Stomach (tissue), 9 donors: ENCODE measurements around the gene TANGO2. TPM values are rescaled to one million over a fixed set of nuclear protein-coding genes. Genes with fewer than 3 reads are reported as not detected.
A peak's percentile ranks its signal among the peaks of the same experiment; 100 is the strongest.

Source experiments
- DNase-seq, 2 donors: peaks; one replicate each; pipeline versions ENCODE4 v3.0.0 to v3.0.0-alpha.2; 2013 to 2019
- H3K27ac ChIP-seq, 5 donors: fragments of 200-600 bp in 4 of 5; sonication (generic) in 4 of 5; one replicate each; pipeline ENCODE4 v1.5.1; 2013 to 2019; ENCODE audit warnings: mild to moderate bottlenecking in 1 of 5, moderate library complexity in 1 of 5
- H3K27me3 ChIP-seq, 3 donors: fragments of 200-600 bp; sonication (generic); one replicate each; pipeline ENCODE4 v1.5.1; 2017 to 2019; ENCODE audit warnings: mixed run types in 1 of 3
- H3K36me3 ChIP-seq, 4 donors: fragments of 200-600 bp; sonication (generic); 1 replicate in 3 of 4; 2 replicates in 1 of 4; pipeline ENCODE4 v1.5.1; 2016 to 2019
- H3K4me1 ChIP-seq, 4 donors: fragments of 200-600 bp; sonication (generic); one replicate each; pipeline ENCODE4 v1.5.1; 2016 to 2019
- H3K4me3 ChIP-seq, 4 donors: fragments of 200-600 bp; sonication (generic) in 3 of 4; one replicate each; pipeline ENCODE4 v1.5.1; 2016 to 2019; ENCODE audit warnings: mild to moderate bottlenecking in 1 of 4
- H3K9me3 ChIP-seq, 4 donors: fragments of 200-600 bp; sonication (generic); one replicate each; pipeline ENCODE4 v1.5.1; 2016 to 2019
- CTCF ChIP-seq, 7 experiments: fragments of 450-650 bp in 4 of 7; fragments of 200-600 bp in 3 of 7; sonication (generic) in 3 of 7; IDR thresholded peaks; one replicate each; pipeline ENCODE4 v1.5.1; 2016 to 2019; ENCODE audit warnings: antibody characterized with exemption in 7 of 7, control low read depth in 2 of 7, mild to moderate bottlenecking in 1 of 7
- EP300 ChIP-seq: sonication (generic); formaldehyde crosslinking; IDR thresholded peaks from one replicate; pipeline ENCODE4 v1.6.1; 2017; ENCODE audit warnings: antibody characterized with exemption
- POLR2A ChIP-seq, 4 donors: fragments of 450-650 bp; IDR thresholded peaks; one replicate each; pipeline ENCODE4 v1.6.1; 2016; ENCODE audit warnings: antibody characterized with exemption in 4 of 4, control low read depth in 2 of 4, mild to moderate bottlenecking in 1 of 4, moderate library complexity in 1 of 4
- POLR2AphosphoS5 ChIP-seq, 3 donors: sonication (generic); formaldehyde crosslinking; IDR thresholded peaks; one replicate each; pipeline ENCODE4 v1.6.1; 2016; ENCODE audit warnings: antibody characterized with exemption in 3 of 3
- WGBS, 5 donors: extraction: QIAGEN DNeasy Blood & Tissue Kit in 3 of 5; methylation state at CpG; one replicate each; pipeline versions ENCODE4 v1.1.5 to v1.1.7; 2013 to 2018; 5-methylcytosine and 5-hydroxymethylcytosine counted together
- intact Hi-C: fragments of 100-400 bp; cut with DNase I; formaldehyde crosslinking; loops from one replicate; pipeline ENCODE4 v1.15.1; 2023; ENCODE audit warnings: low total_unique reads
- polyA plus RNA-seq, 3 donors: library from polyadenylated mRNA; stranded (reverse); fragments of 200-250 nt; gene quantifications; one replicate each; pipeline ENCODE4 v1.2.3, GENCODE V29; 2013
- small RNA-seq, 4 donors: library from RNA; depleted of rRNA; stranded (forward); fragments of <200 nt; gene quantifications; one replicate each; pipeline ENCODE3, GENCODE V24; 2016
- total RNA-seq, 5 donors: library from RNA; depleted of rRNA; stranded (reverse); fragments of >200 nt; gene quantifications; one replicate each; pipeline versions ENCODE4 v1.1.0 to v1.2.3, GENCODE V29; 2014 to 2016
- donor health status: healthy with polysubstance abuse.
- donor health status: Bipolar disorder and iron deficiency.
- donor health status: healthy.

TANGO2 gene
- total and polyA plus RNA-seq, 8 donors: 13.8 to 38.8 (median 26.6) TPM

GRCh38 chr22:20115691-20116375 is 94.9 kb downstream of the TANGO2 start, which contains the start of gene RANBP1:
Gene RANBP1, plus strand, starts transcription at chr22:20116104. Its CDS starts 81 bp downstream, at chr22:20116185.
- Histone ChIP-seq H3K36me3 (peaks cover 55 to 72% (median 70%) of the 10 kb centered on the region in 4 donors), H3K27me3 (no peaks in the 10 kb centered on the region), H3K27ac (peak within 1 kb of the TSS; percentile 83 to 94 (median 89)), H3K9me3 (no peaks in the 10 kb centered on the region), H3K4me3 (peak within 1 kb of the TSS; percentile 63 to 99 (median 84)), H3K4me1 (peaks cover 27 to 73% (median 67%) of the 10 kb centered on the region in 4 donors)
- DNase-seq: no peak
- 45 to 59% (median 54%) methylated on average over 26 to 30 of the region's 30 CpGs for WGBS, 5 donors
- intact Hi-C loops: no loop called here
- TF ChIP-seq EP300: no peak
- TF ChIP-seq POLR2AphosphoS5 (IDR thresholded peaks at IDR 0.05): no peak
- no peak for TF ChIP-seq POLR2A (IDR thresholded peaks at IDR 0.05)
- no peak for TF ChIP-seq CTCF (IDR thresholded peaks at IDR 0.05)

- TF ChIP-seq CTCF (IDR thresholded peaks at IDR 0.05) (no peak), POLR2AphosphoS5 (IDR thresholded peaks at IDR 0.05) (no peak), POLR2A (IDR thresholded peaks at IDR 0.05) (no peak), EP300 (no peak)
- H3K4me1 ChIP-seq: peaks cover 27 to 73% (median 69%) of the 10 kb centered on the region in 4 donors
Observed at GRCh38 chr22:20116376-20116950, 95.6 kb downstream of the TANGO2 start.

More at GRCh38 chr22:20116376-20116950, 95.6 kb downstream of the TANGO2 start:
- Histone ChIP-seq H3K9me3 (no peaks in the 10 kb centered on the region), H3K27ac (peak overlapping the region; percentile 83 to 94 (median 89)), H3K4me3 (peak overlapping the region; percentile 63 to 99 (median 84)), H3K27me3 (no peaks in the 10 kb centered on the region), H3K36me3 (peaks cover 58 to 72% (median 70%) of the 10 kb centered on the region in 4 donors)
- DNase-seq: no peak
- WGBS, 5 donors: 2 to 4% (median 3%) methylated on average over 15 to 27 of the region's 27 CpGs
- intact Hi-C loops: no loop called here

Small RNAs within 50 kb of the gene (small RNA-seq; reads per million reads assigned to genes)
- gene MIR185: 2.8 to 9.4 (median 6.4) reads per million in 4 donors
- 0 to 0.14 (median 0) reads per million in 4 donors for gene MIR6816
- 0 reads per million in 4 donors for gene RF00017

Other genes with a start within 250 kb of the TANGO2 start
- 1 to 10 TPM in 2 of 5 donors, under 1 TPM in 2, not detected in 1; 0.29 to 4.1 (median 1.7) TPM for gene GNB1L, start 166.2 kb upstream of the TANGO2 start, total RNA-seq
- 1 to 10 TPM; 1.8 to 6.8 (median 3.2) TPM for gene GNB1L, start 166.2 kb upstream of the TANGO2 start, polyA plus RNA-seq
- 10 to 100 TPM in 2 of 5 donors, 1 to 10 TPM in 3; 1.7 to 28.1 (median 8.7) TPM for gene RTL10, start 166.2 kb upstream of the TANGO2 start, total RNA-seq
- gene RTL10, start 166.2 kb upstream of the TANGO2 start, polyA plus RNA-seq: 10 to 100 TPM in 1 of 3 donors, 1 to 10 TPM in 2; 5.2 to 12.1 (median 5.8) TPM
- gene COMT, start 79.3 kb upstream of the TANGO2 start, total RNA-seq: 100 to 1,000 TPM in 2 of 5 donors, 10 to 100 TPM in 3; 25.1 to 137 (median 87.9) TPM
- gene COMT, start 79.3 kb upstream of the TANGO2 start, polyA plus RNA-seq: 100 to 1,000 TPM; 103 to 174 (median 103) TPM
- 10 to 100 TPM in 4 of 5 donors, 1 to 10 TPM in 1; 6.4 to 59.4 (median 25.3) TPM for gene TXNRD2, start 79.3 kb upstream of the TANGO2 start, total RNA-seq
- gene TXNRD2, start 79.3 kb upstream of the TANGO2 start, polyA plus RNA-seq: 10 to 100 TPM; 35.1 to 69.5 (median 57.7) TPM
- gene ARVCF, start 4.3 kb upstream of the TANGO2 start, total RNA-seq: 10 to 100 TPM; 11.2 to 51.3 (median 27.8) TPM
- 10 to 100 TPM in 2 of 3 donors, 1 to 10 TPM in 1; 3.5 to 15.4 (median 10.2) TPM for gene ARVCF, start 4.3 kb upstream of the TANGO2 start, polyA plus RNA-seq
- 10 to 100 TPM; 25.1 to 55.4 (median 48.5) TPM for gene DGCR8, start 59.1 kb downstream of the TANGO2 start, total RNA-seq
- 10 to 100 TPM in 1 of 3 donors, 1 to 10 TPM in 2; 7.8 to 13.8 (median 9.3) TPM for gene DGCR8, start 59.1 kb downstream of the TANGO2 start, polyA plus RNA-seq
- gene RANBP1, start 95.0 kb downstream of the TANGO2 start, total RNA-seq: 100 to 1,000 TPM in 3 of 5 donors, 10 to 100 TPM in 2; 23.9 to 200 (median 127) TPM
- 10 to 100 TPM; 72.8 to 93.5 (median 90.3) TPM for gene RANBP1, start 95.0 kb downstream of the TANGO2 start, polyA plus RNA-seq
- 100 to 1,000 TPM in 1 of 5 donors, 10 to 100 TPM in 4; 30.5 to 143 (median 89.5) TPM for gene TRMT2A, start 96.1 kb downstream of the TANGO2 start, total RNA-seq
- gene TRMT2A, start 96.1 kb downstream of the TANGO2 start, polyA plus RNA-seq: 10 to 100 TPM; 17.9 to 70.3 (median 33.6) TPM
- gene ZDHHC8, start 110.7 kb downstream of the TANGO2 start, total RNA-seq: 100 to 1,000 TPM in 1 of 5 donors, 10 to 100 TPM in 3, 1 to 10 TPM in 1; 4.2 to 228 (median 23.6) TPM
- gene ZDHHC8, start 110.7 kb downstream of the TANGO2 start, polyA plus RNA-seq: 10 to 100 TPM in 1 of 3 donors, 1 to 10 TPM in 2; 3.2 to 22.8 (median 9.7) TPM
- 10 to 100 TPM in 1 of 5 donors, 1 to 10 TPM in 1, under 1 TPM in 2, not detected in 1; 0.37 to 40.8 (median 2.1) TPM for gene CCDC188, start 129.9 kb downstream of the TANGO2 start, total RNA-seq
- 1 to 10 TPM in 1 of 3 donors, under 1 TPM in 2; 0.10 to 2.7 (median 0.76) TPM for gene CCDC188, start 129.9 kb downstream of the TANGO2 start, polyA plus RNA-seq
- gene RTN4R, start 247.2 kb downstream of the TANGO2 start, total RNA-seq: 1 to 10 TPM in 1 of 5 donors, under 1 TPM in 1, not detected in 3; 0.92 to 1.7 TPM
- 1 to 10 TPM; 1.4 to 2.2 (median 2.0) TPM for gene RTN4R, start 247.2 kb downstream of the TANGO2 start, polyA plus RNA-seq